Neural cell (in vitro differentiated cells): ENCODE results near the gene ARID1B. TPM values are rescaled to one million over a fixed set of nuclear protein-coding genes. Genes with fewer than 3 reads are reported as not detected.

Experiments
- H2AFZ ChIP-seq: fragments of 200-600, 300-800 bp; sonication (generic), shearing (Covaris generic); 2 replicates; pipeline ENCODE4 v1.6.0; 2014; ENCODE audit warnings: low read depth, mild to moderate bottlenecking, antibody characterized with exemption, low read length, moderate library complexity
- H3F3A ChIP-seq: fragments of 200-600 bp; shearing (Covaris generic); 2 replicates; pipeline ENCODE4 v1.6.1; 2016; ENCODE audit warnings: mild to moderate bottlenecking, moderate library complexity, mixed read lengths, antibody characterized with exemption, low read length; ENCODE audit not compliant: insufficient read depth, poor library complexity, severe bottlenecking
- H3K27ac ChIP-seq: fragments of 200-600, 300-800 bp; sonication (generic), shearing (Covaris generic); 2 replicates; pipeline ENCODE4 v1.5.1; 2014; ENCODE audit warnings: mild to moderate bottlenecking, low read length, moderate library complexity
- H3K27me3 ChIP-seq: fragments of 300-800, 200-600 bp; sonication (generic), shearing (Covaris generic); 2 replicates; pipeline ENCODE4 v1.6.0; 2014; ENCODE audit warnings: mild to moderate bottlenecking, low read depth, low read length, moderate library complexity; ENCODE audit not compliant: insufficient read depth
- H3K36me3 ChIP-seq: fragments of 300-800, 200-600 bp; sonication (generic), shearing (Covaris generic); 2 replicates; pipeline ENCODE4 v1.5.1; 2014; ENCODE audit warnings: mild to moderate bottlenecking, antibody characterized with exemption, low read length, moderate library complexity; ENCODE audit not compliant: insufficient read depth
- H3K4me2 ChIP-seq: fragments of 300-800, 200-600 bp; sonication (generic), shearing (Covaris generic); 2 replicates; pipeline ENCODE4 v1.6.0; 2014; ENCODE audit warnings: mild to moderate bottlenecking, low read length
- H3K4me3 ChIP-seq: fragments of 300-800, 200-600 bp; sonication (generic), shearing (Covaris generic); 2 replicates; pipeline ENCODE4 v1.5.1; 2014; ENCODE audit warnings: mild to moderate bottlenecking, low read length, moderate library complexity
- H3K79me2 ChIP-seq: fragments of 200-600 bp; shearing (Covaris generic); replicated peaks from 2 replicates; pipeline ENCODE4 v1.6.0; 2014; ENCODE audit warnings: mild to moderate bottlenecking, low read length, moderate library complexity; ENCODE audit not compliant: insufficient read depth
- H3K9ac ChIP-seq: fragments of 300-800, 200-600 bp; sonication (generic), shearing (Covaris generic); 2 replicates; pipeline ENCODE4 v1.6.1; 2016; ENCODE audit warnings: mild to moderate bottlenecking, low read length, mixed read lengths
- H3K9me2 ChIP-seq: fragments of 200-600 bp; shearing (Covaris generic); 2 replicates; pipeline ENCODE4 v1.6.1; 2016; ENCODE audit warnings: mild to moderate bottlenecking, low read length, mixed read lengths; ENCODE audit not compliant: insufficient read depth
- H3K9me3 ChIP-seq: fragments of 200-600, 300-800 bp; sonication (generic), shearing (Covaris generic); 2 replicates; pipeline ENCODE4 v1.6.1; 2016; ENCODE audit warnings: mild to moderate bottlenecking, mixed run types, low read length, moderate library complexity, mixed read lengths
- H4K20me1 ChIP-seq: fragments of 200-600 bp; shearing (Covaris generic); 2 replicates; pipeline ENCODE4 v1.6.1; 2016; ENCODE audit warnings: mild to moderate bottlenecking, mixed run types; ENCODE audit not compliant: insufficient read depth
- EP300 ChIP-seq: fragments of 450-650 bp; conservative IDR thresholded peaks from 2 replicates; pipeline ENCODE4 v1.6.1; 2014; ENCODE audit warnings: antibody characterized with exemption, mild to moderate bottlenecking, moderate library complexity; ENCODE audit not compliant: poor library complexity, severe bottlenecking
- EZH2 ChIP-seq: fragments of 200-600, 300-800 bp; shearing (Covaris generic), sonication (generic); IDR thresholded peaks from 2 replicates; pipeline ENCODE4 v1.6.1; 2014; ENCODE audit warnings: antibody characterized with exemption, low read length, borderline replicate concordance, mild to moderate bottlenecking; ENCODE audit not compliant: insufficient read depth, poor library complexity, severe bottlenecking
- MXI1 ChIP-seq: fragments of 450-650 bp; conservative IDR thresholded peaks from 2 replicates; pipeline ENCODE4 v1.6.1; 2014; ENCODE audit warnings: antibody characterized with exemption, mild to moderate bottlenecking; ENCODE audit not compliant: poor library complexity, severe bottlenecking
- POLR2AphosphoS5 ChIP-seq: IDR thresholded peaks from 2 replicates; pipeline ENCODE4 v1.6.1; 2012
- RAD21 ChIP-seq: fragments of 450-650 bp; conservative IDR thresholded peaks from 2 replicates; pipeline ENCODE4 v1.6.1; 2014; ENCODE audit warnings: antibody characterized with exemption, mild to moderate bottlenecking, moderate library complexity
- REST ChIP-seq: IDR thresholded peaks from 2 replicates; pipeline ENCODE4 v1.6.1; 2012; ENCODE audit warnings: borderline replicate concordance
- SMC3 ChIP-seq: fragments of 450-650 bp; conservative IDR thresholded peaks from 2 replicates; pipeline ENCODE4 v1.6.1; 2014; ENCODE audit warnings: antibody characterized with exemption, mild to moderate bottlenecking, moderate library complexity; ENCODE audit not compliant: poor library complexity
- TAF1 ChIP-seq: IDR thresholded peaks from 2 replicates; pipeline ENCODE4 v1.6.1; 2012; ENCODE audit warnings: low read depth
- polyA plus RNA-seq: library from polyadenylated mRNA; depleted of rRNA; stranded (reverse); fragments of >200 nt; gene quantifications from 2 replicates; pipeline ENCODE4 v1.2.3, GENCODE V29; 2014
- TF ChIP-seq, protein P1 (sequence below): fragments of 450-650 bp; IDR thresholded peaks from 2 replicates; pipeline ENCODE4 v1.5.1; 2014; ENCODE audit warnings: antibody characterized with exemption, mild to moderate bottlenecking, moderate library complexity; ENCODE audit not compliant: poor library complexity, severe bottlenecking

ARID1B gene
- polyA plus RNA-seq, 1 donor from 2014 or later = 35.0 TPM

- Histone ChIP-seq H3K4me2 (no peak overlapping the region), H2AFZ (no peak overlapping the region), H3K27ac (no peak overlapping the region), H4K20me1 (no peaks in the 10 kb centered on the region), H3K27me3 (no peaks in the 10 kb centered on the region), H3K9me3 (no peaks in the 10 kb centered on the region), H3K79me2 (peaks cover 54% of the 10 kb centered on the region), H3F3A (no peaks in the 10 kb centered on the region), H3K9ac (no peak overlapping the region), H3K4me3 (no peak overlapping the region), H3K9me2 (no peaks in the 10 kb centered on the region), H3K36me3 (no peaks in the 10 kb centered on the region)
- TF ChIP-seq, protein P1, sequence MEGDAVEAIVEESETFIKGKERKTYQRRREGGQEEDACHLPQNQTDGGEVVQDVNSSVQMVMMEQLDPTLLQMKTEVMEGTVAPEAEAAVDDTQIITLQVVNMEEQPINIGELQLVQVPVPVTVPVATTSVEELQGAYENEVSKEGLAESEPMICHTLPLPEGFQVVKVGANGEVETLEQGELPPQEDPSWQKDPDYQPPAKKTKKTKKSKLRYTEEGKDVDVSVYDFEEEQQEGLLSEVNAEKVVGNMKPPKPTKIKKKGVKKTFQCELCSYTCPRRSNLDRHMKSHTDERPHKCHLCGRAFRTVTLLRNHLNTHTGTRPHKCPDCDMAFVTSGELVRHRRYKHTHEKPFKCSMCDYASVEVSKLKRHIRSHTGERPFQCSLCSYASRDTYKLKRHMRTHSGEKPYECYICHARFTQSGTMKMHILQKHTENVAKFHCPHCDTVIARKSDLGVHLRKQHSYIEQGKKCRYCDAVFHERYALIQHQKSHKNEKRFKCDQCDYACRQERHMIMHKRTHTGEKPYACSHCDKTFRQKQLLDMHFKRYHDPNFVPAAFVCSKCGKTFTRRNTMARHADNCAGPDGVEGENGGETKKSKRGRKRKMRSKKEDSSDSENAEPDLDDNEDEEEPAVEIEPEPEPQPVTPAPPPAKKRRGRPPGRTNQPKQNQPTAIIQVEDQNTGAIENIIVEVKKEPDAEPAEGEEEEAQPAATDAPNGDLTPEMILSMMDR = no peak
- TF ChIP-seq RAD21 (no peak), SMC3 (no peak), REST (no peak), EP300 (no peak), POLR2AphosphoS5 (no peak), MXI1 (no peak), TAF1 (no peak), EZH2 (no peak)
Measured at GRCh38 chr6:156875062-156875461, 97.9 kb downstream of the ARID1B start.

- Histone ChIP-seq H3K9ac (no peak overlapping the region), H3K27ac (no peak overlapping the region), H3F3A (no peaks in the 10 kb centered on the region), H3K79me2 (peaks cover 58% of the 10 kb centered on the region), H3K36me3 (no peaks in the 10 kb centered on the region), H4K20me1 (no peaks in the 10 kb centered on the region), H3K27me3 (no peaks in the 10 kb centered on the region), H3K9me2 (no peaks in the 10 kb centered on the region), H3K9me3 (no peaks in the 10 kb centered on the region), H3K4me3 (no peak overlapping the region), H3K4me2 (no peak overlapping the region), H2AFZ (no peak overlapping the region)
- no peak for TF ChIP-seq RAD21
- no peak for TF ChIP-seq REST
- no peak for TF ChIP-seq EZH2
- TF ChIP-seq POLR2AphosphoS5 = no peak
- TF ChIP-seq TAF1 = no peak
- TF ChIP-seq SMC3 = no peak
- TF ChIP-seq, protein P1 = no peak
- TF ChIP-seq MXI1 = no peak
- no peak for TF ChIP-seq EP300
Measured at GRCh38 chr6:156876302-156876701, 99.1 kb downstream of the ARID1B start.
